HCT116 (cell line): ENCODE results near the gene ETNK1.

ENCODE experiments used
- ATF3 ChIP-seq: IDR thresholded peaks from 2 replicates; pipeline ENCODE4 v1.6.1; 2012
- CTCF ChIP-seq, 3 experiments: fragments of 200-600 bp in 1 of 3; sonication (generic) in 1 of 3; IDR thresholded peaks in 2 of 3; conservative IDR thresholded peaks in 1 of 3; 2 replicates each; pipeline ENCODE4 v1.5.1; 2012 to 2017; ENCODE audit warnings: low read depth in 2 of 3, low read length in 2 of 3, antibody characterized with exemption in 1 of 3, borderline replicate concordance in 1 of 3, control low read depth in 1 of 3, mild to moderate bottlenecking in 1 of 3, mixed read lengths in 1 of 3, mixed run types in 1 of 3, moderate library complexity in 1 of 3; ENCODE audit not compliant: insufficient read depth in 1 of 3
- EZH2 ChIP-seq: fragments of 200-600 bp; sonication (generic); IDR thresholded peaks from 2 replicates; pipeline ENCODE4 v1.6.1; 2017; ENCODE audit warnings: antibody characterized with exemption, mixed run types
- FOSL1 ChIP-seq: IDR thresholded peaks from 2 replicates; pipeline ENCODE4 v1.6.1; 2012; ENCODE audit warnings: low read depth
- JUND ChIP-seq: IDR thresholded peaks from 2 replicates; pipeline ENCODE4 v1.6.1; 2012
- MAX ChIP-seq: IDR thresholded peaks from 2 replicates; pipeline ENCODE4 v1.6.1; 2012
- POLR2A ChIP-seq: IDR thresholded peaks from 2 replicates; pipeline ENCODE4 v1.7.0; 2011; ENCODE audit warnings: borderline replicate concordance; ENCODE audit not compliant: insufficient read depth, insufficient read length; ENCODE audit errors: extremely low read depth
- POLR2AphosphoS5 ChIP-seq: IDR thresholded peaks from 2 replicates; pipeline ENCODE4 v1.6.1; 2011; ENCODE audit warnings: mild to moderate bottlenecking, low read depth, low read length, moderate library complexity
- SIN3A ChIP-seq: IDR thresholded peaks from 2 replicates; pipeline ENCODE4 v1.6.1; 2012; ENCODE audit warnings: low read depth
- TCF7L2 ChIP-seq: IDR thresholded peaks from 2 replicates; pipeline ENCODE4 v1.7.0; 2011; ENCODE audit warnings: borderline replicate concordance, inconsistent platforms; ENCODE audit not compliant: insufficient read depth, insufficient read length; ENCODE audit errors: extremely low read depth
- YY1 ChIP-seq: IDR thresholded peaks from 2 replicates; pipeline ENCODE4 v1.6.1; 2011; ENCODE audit warnings: low read length, low read depth, moderate library complexity, mild to moderate bottlenecking; ENCODE audit not compliant: insufficient replicate concordance; ENCODE audit errors: extremely low read depth

- TF ChIP-seq POLR2A: no peak
- TF ChIP-seq CTCF (IDR thresholded peaks at IDR 0.05 in 2 of 3, conservative IDR thresholded peaks at IDR 0.05 in 1 of 3; ENCODE audit: borderline replicate concordance in 1 of 3, insufficient read depth in 1 of 3, low read depth in 2 of 3, low read length in 2 of 3): no peak
- no peak for TF ChIP-seq ATF3
- TF ChIP-seq MAX: no peak
- TF ChIP-seq TCF7L2: no peak
- no peak for TF ChIP-seq YY1
- no peak for TF ChIP-seq FOSL1
- TF ChIP-seq EZH2: no peak
- no peak for TF ChIP-seq POLR2AphosphoS5
- no peak for TF ChIP-seq SIN3A
- TF ChIP-seq JUND: no peak
Measured at GRCh38 chr12:22624548-22624869, 462 bp upstream of the ETNK1 start.
